ENCODE results near the gene ADSS2.
"Not testable (repeated sequence)": the region's sequence is repeated elsewhere in the genome, so short reads cannot be mapped to it uniquely, and the experiment has no call there.

GRCh38 chr1:244365262-244365661 lies 86.4 kb downstream of the ADSS2 start:
- TF ChIP-seq POLR2AphosphoS5, TAF1 (IDR thresholded peaks at IDR 0.05; ENCODE audit: low read depth, low read length): not testable (repeated sequence)
